OCI-LY1 (cell line): ENCODE measurements around the gene GALNT13.

Experiments used
- H2AFZ ChIP-seq: fragments of 200-600 bp; sonication (generic), shearing (Covaris generic); 2 replicates; pipeline ENCODE4 v1.6.0; 2014; ENCODE audit warnings: antibody characterized with exemption, mild to moderate bottlenecking, low read length
- H3F3A ChIP-seq: fragments of 200-600 bp; sonication (generic), shearing (Covaris generic); 2 replicates; pipeline ENCODE4 v1.6.0; 2014; ENCODE audit warnings: mild to moderate bottlenecking, antibody characterized with exemption, low read length, moderate library complexity; ENCODE audit not compliant: insufficient read depth
- H3K27ac ChIP-seq: fragments of 200-600 bp; sonication (generic); 2 replicates; pipeline ENCODE4 v1.5.1; 2014; ENCODE audit warnings: low read length, mixed run types, mild to moderate bottlenecking, low read depth; ENCODE audit not compliant: poor library complexity, severe bottlenecking
- H3K27me3 ChIP-seq: fragments of 200-600 bp; sonication (generic); 2 replicates; pipeline ENCODE4 v1.6.0; 2014; ENCODE audit warnings: antibody characterized with exemption, mild to moderate bottlenecking, low read length, moderate library complexity; ENCODE audit not compliant: insufficient read depth
- H3K36me3 ChIP-seq: fragments of 200-600 bp; sonication (generic); 2 replicates; pipeline ENCODE4 v1.6.1; 2014; ENCODE audit warnings: mild to moderate bottlenecking, antibody characterized with exemption, low read length, moderate library complexity, mixed read lengths; ENCODE audit not compliant: insufficient read depth
- H3K4me1 ChIP-seq: fragments of 200-600 bp; sonication (generic); 2 replicates; pipeline ENCODE4 v1.5.1; 2014; ENCODE audit warnings: mild to moderate bottlenecking, low read length, moderate library complexity; ENCODE audit not compliant: insufficient read depth, severe bottlenecking
- H3K4me2 ChIP-seq: fragments of 200-600 bp; sonication (generic), shearing (Covaris generic); 2 replicates; pipeline ENCODE4 v1.6.1; 2014; ENCODE audit warnings: low read length
- H3K4me3 ChIP-seq: fragments of 200-600 bp; sonication (generic); 2 replicates; pipeline ENCODE4 v1.5.1; 2014; ENCODE audit warnings: low read length, low read depth, mild to moderate bottlenecking, mixed read lengths; ENCODE audit not compliant: poor library complexity, severe bottlenecking
- H3K79me2 ChIP-seq: fragments of 200-600 bp; shearing (Covaris generic); 2 replicates; pipeline ENCODE4 v1.6.1; 2016; ENCODE audit warnings: mixed run types, low read length, mixed read lengths; ENCODE audit not compliant: insufficient read depth
- H3K9ac ChIP-seq: fragments of 200-600 bp; sonication (generic), shearing (Covaris generic); 2 replicates; pipeline ENCODE4 v1.6.1; 2014; ENCODE audit warnings: mild to moderate bottlenecking, low read length, mixed read lengths
- H3K9me2 ChIP-seq: fragments of 200-600 bp; sonication (generic), shearing (Covaris generic); 2 replicates; pipeline ENCODE4 v1.6.1; 2014; ENCODE audit warnings: low read depth, mild to moderate bottlenecking, low read length, mixed read lengths
- H3K9me3 ChIP-seq: fragments of 200-600 bp; shearing (Covaris generic); 2 replicates; pipeline ENCODE4 v1.6.1; 2014; ENCODE audit warnings: low read length, mixed read lengths
- H4K20me1 ChIP-seq: fragments of 200-600 bp; sonication (generic), shearing (Covaris generic); 2 replicates; pipeline ENCODE4 v1.6.0; 2016; ENCODE audit warnings: mild to moderate bottlenecking, low read length; ENCODE audit not compliant: insufficient read depth
- EZH2 ChIP-seq: fragments of 200-600 bp; sonication (generic), shearing (Covaris generic); IDR thresholded peaks from 2 replicates; pipeline ENCODE4 v1.8.0; 2017; ENCODE audit warnings: borderline replicate concordance, mixed run types, mild to moderate bottlenecking, antibody characterized with exemption, low read length, moderate library complexity, mixed read lengths
- TF ChIP-seq, protein P1 (sequence below): fragments of 200-600 bp; sonication (generic), shearing (Covaris generic); IDR thresholded peaks from 2 replicates; pipeline ENCODE4 v1.5.1; 2017; ENCODE audit warnings: mild to moderate bottlenecking, antibody characterized with exemption, low read length, moderate library complexity, mixed read lengths

The GALNT13 gene

GRCh38 chr2:154032220-154032619, 160.5 kb downstream of the GALNT13 start:
- H3K36me3 ChIP-seq = no peaks in the 10 kb centered on the region
- no peaks in the 10 kb centered on the region for H3K9me3 ChIP-seq
- no peak overlapping the region for H3K27ac ChIP-seq
- H3K9ac ChIP-seq = no peak overlapping the region
- no peaks in the 10 kb centered on the region for H3K79me2 ChIP-seq
- H3K4me2 ChIP-seq = no peak overlapping the region
- H3K27me3 ChIP-seq = no peaks in the 10 kb centered on the region
- no peak overlapping the region for H2AFZ ChIP-seq
- H4K20me1 ChIP-seq = no peaks in the 10 kb centered on the region
- no peaks in the 10 kb centered on the region for H3K9me2 ChIP-seq
- TF ChIP-seq EZH2 = no peak
- TF ChIP-seq, protein P1, sequence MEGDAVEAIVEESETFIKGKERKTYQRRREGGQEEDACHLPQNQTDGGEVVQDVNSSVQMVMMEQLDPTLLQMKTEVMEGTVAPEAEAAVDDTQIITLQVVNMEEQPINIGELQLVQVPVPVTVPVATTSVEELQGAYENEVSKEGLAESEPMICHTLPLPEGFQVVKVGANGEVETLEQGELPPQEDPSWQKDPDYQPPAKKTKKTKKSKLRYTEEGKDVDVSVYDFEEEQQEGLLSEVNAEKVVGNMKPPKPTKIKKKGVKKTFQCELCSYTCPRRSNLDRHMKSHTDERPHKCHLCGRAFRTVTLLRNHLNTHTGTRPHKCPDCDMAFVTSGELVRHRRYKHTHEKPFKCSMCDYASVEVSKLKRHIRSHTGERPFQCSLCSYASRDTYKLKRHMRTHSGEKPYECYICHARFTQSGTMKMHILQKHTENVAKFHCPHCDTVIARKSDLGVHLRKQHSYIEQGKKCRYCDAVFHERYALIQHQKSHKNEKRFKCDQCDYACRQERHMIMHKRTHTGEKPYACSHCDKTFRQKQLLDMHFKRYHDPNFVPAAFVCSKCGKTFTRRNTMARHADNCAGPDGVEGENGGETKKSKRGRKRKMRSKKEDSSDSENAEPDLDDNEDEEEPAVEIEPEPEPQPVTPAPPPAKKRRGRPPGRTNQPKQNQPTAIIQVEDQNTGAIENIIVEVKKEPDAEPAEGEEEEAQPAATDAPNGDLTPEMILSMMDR = no peak
- no peak overlapping the region for H3K4me3 ChIP-seq
- H3F3A ChIP-seq = no peaks in the 10 kb centered on the region
- H3K4me1 ChIP-seq = no peaks in the 10 kb centered on the region

GRCh38 chr2:154046493-154046892, 174.8 kb downstream of the GALNT13 start:
- Histone ChIP-seq H3K36me3 (no peaks in the 10 kb centered on the region), H3K4me2 (no peak overlapping the region), H3K4me1 (no peaks in the 10 kb centered on the region), H3K27ac (no peak overlapping the region), H3K9ac (no peak overlapping the region), H4K20me1 (no peaks in the 10 kb centered on the region), H3F3A (no peaks in the 10 kb centered on the region), H3K4me3 (no peak overlapping the region), H3K27me3 (no peaks in the 10 kb centered on the region), H3K9me2 (no peaks in the 10 kb centered on the region), H3K9me3 (no peaks in the 10 kb centered on the region), H2AFZ (no peak overlapping the region), H3K79me2 (no peaks in the 10 kb centered on the region)
- TF ChIP-seq, protein P1 = no peak
- no peak for TF ChIP-seq EZH2

DNA sequence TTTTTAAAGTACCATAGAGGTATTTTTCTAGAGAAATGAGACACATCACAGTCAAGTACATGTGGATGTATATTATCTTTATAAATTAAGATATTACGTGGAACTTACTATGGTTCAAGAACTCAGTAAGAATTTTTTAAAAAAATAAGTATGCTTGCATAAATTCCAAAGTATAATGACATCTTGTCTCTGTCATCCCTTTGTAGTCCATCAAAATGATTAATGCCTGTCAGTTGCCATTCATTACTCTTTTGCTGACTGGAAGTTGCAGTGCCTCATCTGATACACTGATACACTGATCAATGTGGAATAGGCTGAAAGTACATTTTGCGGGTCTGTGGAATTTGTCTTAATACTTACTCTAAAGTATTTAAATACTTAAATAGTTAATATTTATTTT, 177.2 kb downstream of the GALNT13 start:
- H3K36me3 ChIP-seq = no peaks in the 10 kb centered on the region
- no peaks in the 10 kb centered on the region for H3K27me3 ChIP-seq
- no peak overlapping the region for H3K27ac ChIP-seq
- no peak overlapping the region for H3K4me3 ChIP-seq
- H3F3A ChIP-seq = no peaks in the 10 kb centered on the region
- no peaks in the 10 kb centered on the region for H4K20me1 ChIP-seq
- H3K9ac ChIP-seq = no peak overlapping the region
- no peak for TF ChIP-seq EZH2
- TF ChIP-seq, protein P1 = no peak
- no peaks in the 10 kb centered on the region for H3K9me2 ChIP-seq
- H2AFZ ChIP-seq = no peak overlapping the region
- no peaks in the 10 kb centered on the region for H3K9me3 ChIP-seq
- H3K4me1 ChIP-seq = no peaks in the 10 kb centered on the region
- H3K4me2 ChIP-seq = no peak overlapping the region
- H3K79me2 ChIP-seq = no peaks in the 10 kb centered on the region
